Head of caudate nucleus (tissue), 42 donors: ENCODE measurements around the gene POTEB2.
"Not testable (repeated sequence)": the region's sequence is repeated elsewhere in the genome, so short reads cannot be mapped to it uniquely, and the experiment has no call there.

Source experiments
- DNase-seq, 42 donors: peaks; one replicate each; pipeline versions ENCODE4 v3.0.0 to v3.0.0-alpha.2; 2020 to 2021; ENCODE audit warnings: mixed read lengths in 7 of 42
- intact Hi-C: fragments of 100-400 bp; cut with DNase I; formaldehyde crosslinking; loops from one replicate; pipeline ENCODE4 v1.15.0; 2022

Gene POTEB2

GRCh38 chr15:20866214-20866613 is at the start of gene POTEB2:
POTEB2 (minus strand) TSS chr15:20866314; CDS start chr15:20866281, 33 bp downstream.
- intact Hi-C loops, DNase-seq: not testable (repeated sequence)

- peak in 2 of 42 donors; percentile 0 for DNase-seq
Measured at GRCh38 chr15:20879916-20880315, 13.8 kb upstream of the POTEB2 start.

GRCh38 chr15:20878464-20878863 is 12.3 kb upstream of the POTEB2 start:
- peak in 1 of 42 donors; percentile 9 for DNase-seq
- intact Hi-C loops = not testable (repeated sequence)

More at GRCh38 chr15:20879916-20880315, 13.8 kb upstream of the POTEB2 start:
- intact Hi-C loops = not testable (repeated sequence)

GRCh38 chr15:20877819-20878218 is 11.7 kb upstream of the POTEB2 start:
- intact Hi-C loops, DNase-seq: not testable (repeated sequence)
